ENCODE results near the gene ZNHIT3.

Gene ZNHIT3

DNA sequence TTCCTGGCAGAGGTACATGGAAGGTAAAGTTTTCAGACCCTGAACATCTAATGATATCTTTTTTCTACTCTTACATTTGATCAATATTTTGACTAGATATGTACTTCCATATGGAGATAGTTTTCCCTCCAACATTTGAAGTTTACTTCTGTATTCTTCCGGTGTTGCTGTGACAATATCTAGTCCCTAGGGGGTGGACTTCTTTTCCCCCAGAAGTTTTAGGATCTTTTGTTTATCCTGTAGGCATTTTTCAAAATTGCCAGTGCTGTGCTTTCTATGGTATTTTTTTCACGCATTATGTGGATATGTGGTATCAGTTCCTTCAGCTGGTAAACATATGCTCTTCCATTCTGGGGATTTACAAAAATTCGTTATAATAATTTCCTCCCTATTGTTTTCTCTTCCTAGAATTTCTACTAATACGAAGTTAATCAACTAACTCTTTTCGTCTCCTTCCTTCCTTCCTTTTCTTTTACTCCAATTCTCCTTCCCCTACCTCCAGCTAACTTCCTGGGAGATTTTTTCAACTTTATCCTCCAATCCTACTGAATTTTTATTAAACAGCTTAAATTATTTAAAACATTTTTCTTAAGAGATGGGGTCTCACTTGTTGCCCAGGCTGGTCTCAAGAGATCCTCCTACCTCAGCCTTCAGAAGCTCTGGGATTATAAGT lies 26.1 kb upstream of the ZNHIT3 start:
- ChIA-PET POLR2A (no interaction called here), CTCF (no interaction called here)
- DNase-seq (ENCODE audit: extremely low spot score): no peak
- TF ChIP-seq ARNT (IDR thresholded peaks at IDR 0.05) (no peak), SUZ12 (IDR thresholded peaks at IDR 0.05) (no peak), FOXM1 (IDR thresholded peaks at IDR 0.05; ENCODE audit: borderline replicate concordance) (no peak), CTBP1 (IDR thresholded peaks at IDR 0.05; ENCODE audit: borderline replicate concordance) (no peak), FOXA1 (IDR thresholded peaks at IDR 0.05) (no peak), BHLHE40 (IDR thresholded peaks at IDR 0.05; ENCODE audit: borderline replicate concordance) (no peak)

DNA sequence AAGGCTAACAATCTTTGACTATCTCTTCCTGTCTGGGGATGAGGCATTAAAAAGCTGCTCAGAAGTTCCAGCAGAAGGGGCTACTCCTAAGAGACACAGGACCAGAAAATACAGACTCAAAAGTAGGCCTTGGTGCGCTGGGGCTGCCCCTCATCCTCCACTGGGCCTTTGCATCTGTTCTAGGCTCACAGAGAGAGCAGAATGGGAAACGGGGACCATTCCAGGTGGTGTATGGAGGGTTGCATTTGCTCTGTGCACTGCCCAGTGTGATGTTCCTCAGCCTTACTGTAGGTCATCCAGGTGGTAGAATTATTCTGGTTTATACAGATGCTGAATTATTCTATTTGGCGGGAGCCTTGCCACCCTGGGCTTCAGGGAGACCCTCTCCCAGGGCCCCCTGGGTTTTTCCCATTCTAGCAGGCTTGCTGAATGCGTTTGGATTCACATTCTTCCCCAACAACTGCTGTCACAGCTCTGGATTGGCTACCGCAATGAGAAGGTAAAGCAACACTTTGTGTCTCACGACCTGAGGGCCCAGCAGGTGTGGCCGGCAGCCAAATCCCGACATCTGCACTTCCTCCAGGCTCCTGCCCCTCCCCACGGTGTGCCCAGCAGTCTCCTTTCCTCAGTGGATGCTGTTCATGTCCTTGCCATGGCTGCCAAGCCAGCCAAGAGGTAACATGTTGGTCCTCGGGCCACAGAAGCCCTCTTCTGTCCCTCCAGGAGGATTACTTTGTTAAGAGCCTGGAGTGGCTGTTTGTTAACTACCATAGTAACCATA lies 25.0 kb upstream of the ZNHIT3 start:
- ChIA-PET CTCF (no interaction called here), POLR2A (no interaction called here)
- DNase-seq (ENCODE audit: extremely low spot score): no peak

DNA sequence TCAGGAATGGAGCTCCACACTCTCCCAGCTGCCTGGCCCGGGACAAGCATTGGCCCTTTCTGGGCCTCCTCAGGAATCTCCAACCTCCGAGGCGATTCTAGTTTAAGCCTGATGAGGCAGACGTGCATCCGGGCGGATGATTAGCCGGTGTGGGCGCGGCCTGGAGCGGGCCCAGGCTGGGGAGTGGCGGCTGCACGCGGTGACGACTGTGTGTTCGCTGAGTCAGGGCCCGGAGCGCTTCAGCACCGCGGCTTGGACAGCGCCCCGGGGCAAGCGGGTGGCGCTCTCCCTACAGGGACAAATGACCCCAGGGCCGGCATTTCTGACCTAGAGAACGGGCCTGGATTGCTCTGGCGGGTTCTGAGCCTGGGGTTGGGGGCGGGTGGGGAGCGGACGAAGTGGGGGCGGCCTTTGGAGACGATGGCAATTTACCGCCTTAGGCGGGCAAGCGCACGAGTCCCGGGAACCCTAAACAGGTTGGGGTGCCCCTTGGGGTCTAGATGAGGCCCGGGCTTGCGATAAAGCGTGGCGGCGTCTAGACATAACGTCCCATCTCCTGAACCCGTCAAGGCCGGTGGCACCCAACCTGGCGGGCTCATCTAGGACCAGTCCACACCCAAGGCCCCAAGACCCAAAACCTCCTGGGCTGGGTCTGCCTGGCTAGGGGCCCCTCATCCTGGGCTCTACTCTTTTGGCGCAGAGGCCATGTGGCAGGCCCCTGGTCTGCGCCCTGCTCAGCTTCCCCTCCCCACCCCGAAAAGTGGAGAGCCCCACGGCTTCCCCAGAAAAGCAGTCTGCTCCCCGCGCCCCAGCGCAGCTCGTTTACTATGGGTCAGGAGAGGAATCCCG lies 22.3 kb upstream of the ZNHIT3 start:
- DNase-seq (ENCODE audit: extremely low spot score): peak; percentile 76
- CTCF ChIA-PET: no interaction called here
- TF ChIP-seq, protein P1, sequence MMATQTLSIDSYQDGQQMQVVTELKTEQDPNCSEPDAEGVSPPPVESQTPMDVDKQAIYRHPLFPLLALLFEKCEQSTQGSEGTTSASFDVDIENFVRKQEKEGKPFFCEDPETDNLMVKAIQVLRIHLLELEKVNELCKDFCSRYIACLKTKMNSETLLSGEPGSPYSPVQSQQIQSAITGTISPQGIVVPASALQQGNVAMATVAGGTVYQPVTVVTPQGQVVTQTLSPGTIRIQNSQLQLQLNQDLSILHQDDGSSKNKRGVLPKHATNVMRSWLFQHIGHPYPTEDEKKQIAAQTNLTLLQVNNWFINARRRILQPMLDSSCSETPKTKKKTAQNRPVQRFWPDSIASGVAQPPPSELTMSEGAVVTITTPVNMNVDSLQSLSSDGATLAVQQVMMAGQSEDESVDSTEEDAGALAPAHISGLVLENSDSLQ (IDR thresholded peaks at IDR 0.05): no peak
- TF ChIP-seq SP1 (IDR thresholded peaks at IDR 0.05): no peak
- POLR2A ChIA-PET: interaction anchor here (0.7 to 0.8 kb wide), 2 partner anchors 22 to 24 kb away, joined by 3 read pairs; no protein-coding TSS in a partner anchor

More for the DNA sequence above, 25.0 kb upstream of the ZNHIT3 start:
- TF ChIP-seq SP1 (IDR thresholded peaks at IDR 0.05) (no peak), FOXM1 (IDR thresholded peaks at IDR 0.05; ENCODE audit: borderline replicate concordance) (no peak), ARNT (IDR thresholded peaks at IDR 0.05) (no peak), TARDBP (IDR thresholded peaks at IDR 0.05) (no peak)
- TF ChIP-seq, protein P1 (IDR thresholded peaks at IDR 0.05): no peak

DNA sequence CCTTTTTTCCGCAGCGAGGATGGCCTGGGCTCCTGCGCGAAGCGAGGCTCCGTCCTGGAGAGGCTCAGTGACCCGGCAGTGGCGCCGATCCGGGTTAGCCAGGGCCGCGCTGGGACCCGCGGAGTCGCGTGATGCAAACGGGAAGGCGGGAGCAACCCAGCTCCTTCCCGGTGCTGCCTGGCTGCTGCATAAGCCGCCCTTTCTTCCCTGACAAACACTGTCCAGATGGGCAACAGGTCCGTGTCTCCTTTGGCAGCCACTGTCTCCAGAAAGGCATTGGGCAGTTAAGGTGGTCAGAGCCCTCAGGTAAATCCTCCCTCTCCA lies 21.8 kb upstream of the ZNHIT3 start:
- DNase-seq (ENCODE audit: extremely low spot score): no peak
- ChIA-PET POLR2A (interaction anchor here (0.8 kb wide), 1 partner anchor 21 kb away, joined by 3 read pairs; no protein-coding TSS in a partner anchor), CTCF (no interaction called here)
- TF ChIP-seq TARDBP (IDR thresholded peaks at IDR 0.05) (no peak), ZNF384 (IDR thresholded peaks at IDR 0.05) (no peak), FOXA1 (IDR thresholded peaks at IDR 0.05) (no peak), FOXK2 (IDR thresholded peaks at IDR 0.05) (no peak)

DNA sequence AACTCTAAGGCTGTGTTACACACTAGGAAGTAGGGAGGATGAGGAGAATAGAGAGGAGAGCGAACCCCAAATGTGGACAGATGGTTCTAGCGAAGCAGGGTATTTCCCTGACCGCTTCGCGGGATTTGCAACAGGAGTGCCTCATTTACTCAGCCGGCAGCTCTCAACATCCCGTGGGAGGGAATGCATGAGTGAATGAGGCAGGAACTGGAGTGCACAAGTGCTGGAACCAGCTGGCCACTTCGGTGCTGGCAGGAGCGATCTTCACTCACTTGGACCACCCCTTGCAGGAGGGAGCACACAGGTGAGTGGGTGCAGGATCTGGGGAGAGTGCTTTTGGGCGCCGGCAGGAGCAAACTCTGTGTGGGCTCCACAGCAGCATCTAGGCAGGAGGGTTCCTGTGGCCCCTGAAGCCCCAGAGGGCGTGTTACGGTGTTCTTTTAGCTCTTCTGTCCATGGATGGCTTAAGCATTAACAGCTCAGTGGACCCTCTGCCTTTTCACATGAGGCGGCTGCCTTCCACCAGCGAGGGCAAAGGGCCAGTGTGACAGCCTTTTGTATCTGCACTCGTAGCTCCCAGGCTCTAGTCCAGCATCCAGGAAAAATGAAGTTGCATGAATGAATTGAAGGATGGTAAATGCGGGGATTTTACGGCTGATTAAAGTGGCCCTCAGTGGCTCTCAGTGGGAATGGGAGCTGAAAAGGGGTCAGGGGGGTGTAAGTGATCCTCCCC lies 17.4 kb upstream of the ZNHIT3 start:
- DNase-seq (ENCODE audit: extremely low spot score): no peak
- ChIA-PET POLR2A (no interaction called here), CTCF (interaction anchor here (1.2 kb wide), 1 partner anchor 14 kb away, joined by 3 read pairs; no protein-coding TSS in a partner anchor)
- no peak for TF ChIP-seq SUZ12 (IDR thresholded peaks at IDR 0.05)
- no peak for TF ChIP-seq BHLHE40 (IDR thresholded peaks at IDR 0.05; ENCODE audit: borderline replicate concordance)
- TF ChIP-seq HDGF (IDR thresholded peaks at IDR 0.05; ENCODE audit: borderline replicate concordance): no peak
- no peak for TF ChIP-seq LEF1 (IDR thresholded peaks at IDR 0.05; ENCODE audit: borderline replicate concordance)

DNA sequence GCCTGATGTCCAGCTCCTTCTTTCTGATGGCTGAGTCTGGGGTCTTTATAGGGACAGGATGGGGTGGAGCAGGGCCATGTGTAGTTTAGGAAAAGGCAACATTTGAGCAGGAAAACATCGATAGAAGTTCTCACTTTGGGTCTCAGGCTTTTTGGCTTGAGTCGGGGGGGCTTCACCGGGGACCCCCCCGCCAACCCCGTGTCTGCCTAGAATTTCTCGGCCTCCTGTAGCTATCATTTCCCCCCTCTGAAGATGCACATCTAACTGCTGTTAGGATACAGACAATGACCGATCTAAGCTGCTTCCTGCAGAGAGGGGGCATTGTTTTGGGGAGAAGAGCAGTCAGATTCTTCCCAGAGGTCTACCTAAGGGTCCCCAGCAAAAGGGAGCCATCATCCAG lies 16.7 kb upstream of the ZNHIT3 start:
- TF ChIP-seq CTBP1 (IDR thresholded peaks at IDR 0.05; ENCODE audit: borderline replicate concordance): no peak
- no peak for TF ChIP-seq ZNF384 (IDR thresholded peaks at IDR 0.05)
- TF ChIP-seq NFRKB (IDR thresholded peaks at IDR 0.05): no peak
- TF ChIP-seq FOXA1 (IDR thresholded peaks at IDR 0.05): no peak
- TF ChIP-seq FOXM1 (IDR thresholded peaks at IDR 0.05; ENCODE audit: borderline replicate concordance): no peak
- TF ChIP-seq TARDBP (IDR thresholded peaks at IDR 0.05): no peak
- CTCF ChIA-PET: interaction anchor here (1.2 kb wide), 1 partner anchor 13 kb away, joined by 3 read pairs; no protein-coding TSS in a partner anchor
- no peak for DNase-seq (ENCODE audit: extremely low spot score)

DNA sequence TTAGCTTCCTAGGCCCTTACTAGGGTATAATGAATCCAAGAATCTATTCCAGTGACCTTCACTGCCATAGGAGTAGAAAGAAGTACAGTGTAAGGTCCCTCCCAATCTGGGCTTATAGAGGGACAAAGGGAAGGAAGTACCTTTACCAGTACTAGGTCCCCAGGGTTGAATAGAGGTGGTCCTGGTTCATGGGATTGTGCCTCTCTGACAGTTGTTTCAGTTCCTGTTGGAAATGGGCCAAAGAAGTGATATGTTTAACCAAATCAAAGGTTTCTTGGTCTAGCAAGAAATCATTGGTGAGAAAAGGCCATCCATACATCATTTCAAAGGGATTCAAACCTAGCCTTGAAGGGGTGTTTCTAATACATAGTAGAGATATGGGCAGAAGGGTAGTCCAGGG lies 16.0 kb upstream of the ZNHIT3 start:
- TF ChIP-seq LEF1 (IDR thresholded peaks at IDR 0.05; ENCODE audit: borderline replicate concordance): no peak
- TF ChIP-seq, protein P1 (IDR thresholded peaks at IDR 0.05): no peak
- TF ChIP-seq ELF4 (IDR thresholded peaks at IDR 0.05): no peak
- no peak for TF ChIP-seq L3MBTL2 (conservative IDR thresholded peaks at IDR 0.05)
- no peak for TF ChIP-seq FOXA1 (IDR thresholded peaks at IDR 0.05)
- no peak for TF ChIP-seq ZNF384 (IDR thresholded peaks at IDR 0.05)
- ChIA-PET POLR2A (no interaction called here), CTCF (no interaction called here)
- DNase-seq (ENCODE audit: extremely low spot score): no peak

More for the DNA sequence above, 16.7 kb upstream of the ZNHIT3 start:
- POLR2A ChIA-PET: no interaction called here
